NCI-H1417 (cell line): ENCODE measurements around the gene CELA2A.
"Not testable (repeated sequence)": the region's sequence is repeated elsewhere in the genome, so short reads cannot be mapped to it uniquely, and the experiment has no call there.

ENCODE experiments used
- DNase-seq, 3 experiments: peaks; one replicate each; lab custom pipeline; 2025; lab: John Stamatoyannopoulos, UW

CELA2A gene

DNA sequence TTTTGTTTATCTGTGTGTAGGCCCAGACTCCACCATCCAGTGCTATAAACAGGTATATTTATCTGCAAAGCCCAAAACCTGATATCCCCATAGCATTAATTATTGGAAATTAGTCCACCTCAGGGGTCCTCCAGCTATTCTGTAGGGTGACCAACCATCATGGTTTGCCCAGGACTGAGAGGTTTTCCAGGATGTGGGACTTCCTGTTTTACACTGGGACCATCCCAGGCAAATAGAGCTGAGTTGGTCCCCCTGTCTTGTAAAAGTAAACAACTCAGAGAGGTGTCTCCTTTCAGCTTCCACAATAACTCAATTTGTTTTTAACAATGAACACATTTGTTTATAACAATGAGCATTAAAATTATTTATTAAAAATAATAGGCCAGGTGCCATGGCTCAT is 11.6 kb downstream of the CELA2A start:
- peak in 1 of 3 experiments; percentile 3 for DNase-seq

DNA sequence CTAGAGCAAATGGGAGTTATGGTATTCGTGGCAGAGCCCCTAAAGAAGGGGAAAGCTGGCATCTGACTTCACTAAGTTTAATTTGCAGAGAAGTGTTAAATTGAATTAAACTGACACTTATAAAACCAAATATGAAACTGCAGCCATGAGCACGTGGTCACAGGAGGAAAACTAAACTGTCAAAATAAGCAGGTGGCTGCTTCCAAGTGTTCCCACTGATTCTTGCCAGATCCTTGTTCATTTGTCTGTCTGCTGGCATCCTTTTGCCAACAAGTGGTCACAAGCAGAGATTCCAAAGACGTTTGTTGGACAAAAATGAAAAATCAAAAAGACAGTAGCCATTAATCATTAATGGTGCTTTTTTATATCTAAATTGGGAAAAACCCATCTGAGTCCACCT is 12.8 kb downstream of the CELA2A start:
- DNase-seq, result no peak

DNA sequence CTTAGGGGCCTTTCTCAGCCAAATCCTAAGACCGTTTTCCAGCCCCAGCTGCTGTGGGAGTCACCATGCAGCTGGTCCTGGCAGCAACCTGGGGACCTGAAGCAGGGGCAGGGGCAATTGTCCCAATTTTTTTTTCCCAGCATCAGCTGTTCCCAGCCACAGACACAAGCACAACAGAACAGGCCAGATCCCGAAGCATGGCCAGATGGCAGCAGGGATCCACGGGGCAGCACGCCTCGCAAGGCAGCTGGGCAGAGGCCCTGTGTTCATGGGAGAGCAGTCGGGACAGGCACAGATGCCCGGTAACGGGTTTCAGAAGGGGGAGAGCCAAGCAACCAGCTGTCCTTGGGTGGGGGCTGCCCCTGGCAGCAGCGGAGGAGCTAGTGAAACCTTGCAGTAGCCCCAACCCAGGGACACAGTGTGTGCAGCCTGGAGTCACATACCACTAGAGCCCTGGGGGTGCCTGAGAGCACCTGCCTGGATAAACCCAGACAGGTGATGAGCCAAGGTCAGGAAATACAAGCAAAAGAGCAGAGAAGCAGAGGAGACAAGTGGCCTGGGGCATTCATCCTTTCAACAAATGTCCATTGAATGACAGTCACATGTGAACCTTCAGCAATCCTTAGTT is 13.4 kb downstream of the CELA2A start:
- not testable (repeated sequence) for DNase-seq

GRCh38 chr1:15471067-15471466 is 14.5 kb downstream of the CELA2A start:
- not testable (repeated sequence) for DNase-seq

DNA sequence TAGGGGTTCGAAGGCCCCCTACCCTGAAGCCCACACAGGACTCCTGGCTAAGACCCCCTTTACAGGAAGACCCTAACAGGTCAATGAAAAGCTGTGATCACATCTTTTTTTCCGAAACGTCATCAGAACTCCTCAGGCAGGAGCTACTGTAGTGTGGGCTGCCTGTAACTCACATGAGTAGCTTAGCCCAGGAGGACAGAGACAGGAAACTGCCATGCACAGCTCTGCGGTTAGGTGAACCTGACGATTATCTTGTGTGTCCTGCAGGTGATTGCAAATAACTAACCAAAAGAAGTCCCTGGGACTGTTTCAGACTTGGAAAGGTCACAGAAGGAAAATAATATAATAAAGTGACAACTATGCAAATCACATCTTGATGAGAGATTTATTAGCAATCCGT is 15.2 kb downstream of the CELA2A start:
- not testable (repeated sequence) for DNase-seq

GRCh38 chr1:15472587-15472986 is 16.1 kb downstream of the CELA2A start:
- no peak for DNase-seq

DNA sequence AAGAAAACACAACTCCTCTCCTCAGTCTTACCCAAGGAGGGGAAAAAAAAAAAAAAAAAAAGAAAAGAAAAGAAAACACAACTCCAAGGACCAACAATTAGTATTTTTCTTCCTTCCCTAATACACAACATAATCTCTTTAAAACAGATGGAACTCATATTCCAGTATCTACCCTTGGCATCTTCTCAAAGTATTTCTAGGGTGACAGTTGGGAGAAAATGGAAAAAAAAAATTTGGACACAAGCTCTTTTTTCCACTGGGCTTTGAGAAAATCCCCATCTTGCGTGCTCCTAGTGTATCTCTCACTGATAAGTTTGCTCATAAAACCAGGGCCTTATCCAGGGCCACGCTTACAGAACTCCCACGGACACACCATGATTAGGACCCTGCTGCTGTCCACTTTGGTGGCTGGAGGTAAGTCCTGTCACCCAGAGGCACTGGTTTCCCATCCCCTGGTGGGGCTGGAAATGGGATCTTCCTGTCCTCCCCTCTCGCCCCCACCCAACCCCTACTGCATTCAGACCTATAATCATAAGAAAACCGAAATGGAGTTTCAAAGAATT is 19.3 kb downstream of the CELA2A start, which contains the start of gene CELA2B:
CELA2B (plus strand) TSS at position 353 of the 563 bp plus-strand sequence; CDS start at position 375, 22 bp downstream.
- DNase-seq, result no peak

DNA sequence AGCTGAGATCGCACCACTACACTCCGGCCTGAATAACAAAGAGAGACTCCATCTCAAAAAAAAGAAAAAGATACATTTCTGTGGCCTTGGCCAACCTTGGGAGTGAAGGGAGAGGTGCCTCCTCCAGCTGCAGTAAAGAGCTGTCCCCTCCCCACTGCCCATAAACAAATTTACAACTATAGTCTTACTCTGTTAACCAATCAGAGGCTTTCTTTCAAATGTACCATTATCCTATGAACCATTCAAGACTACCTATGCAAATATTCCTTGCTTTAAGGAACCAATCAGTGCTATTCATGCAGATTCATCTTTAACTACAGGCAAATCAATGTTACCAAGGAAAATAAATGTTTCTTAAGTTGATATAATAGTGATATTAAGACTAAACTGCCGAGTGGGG is 20.4 kb downstream of the CELA2A start:
- no peak for DNase-seq

DNA sequence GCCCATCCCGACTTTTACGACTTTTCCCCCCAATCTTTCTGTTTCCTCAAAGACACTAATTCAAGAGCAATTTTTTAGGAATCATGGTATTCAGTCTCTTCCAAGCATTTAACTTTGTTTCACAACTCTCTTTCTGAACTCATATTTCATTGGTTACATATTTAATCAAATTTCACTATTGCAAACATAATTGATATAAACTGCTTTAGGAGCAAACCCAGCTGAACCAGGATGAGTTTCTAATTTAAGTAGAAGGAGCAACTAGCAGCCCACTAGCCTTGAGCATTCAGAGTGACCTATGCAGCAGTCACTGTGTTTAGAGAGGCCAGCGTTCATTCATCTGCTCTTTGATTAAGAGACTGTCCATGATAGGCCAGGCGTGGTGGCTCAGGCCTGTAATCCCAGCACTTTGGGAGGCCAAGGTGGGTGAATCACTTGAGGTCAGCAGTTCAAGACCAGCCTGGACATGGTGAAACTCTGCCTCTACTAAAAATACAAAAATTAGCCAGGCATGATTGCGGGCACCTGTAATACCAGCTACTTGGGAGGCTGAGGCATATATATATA is 21.2 kb downstream of the CELA2A start:
- DNase-seq, result no peak

- DNase-seq, result no peak
Observed at GRCh38 chr1:15479654-15480347, 23.3 kb downstream of the CELA2A start.

DNA sequence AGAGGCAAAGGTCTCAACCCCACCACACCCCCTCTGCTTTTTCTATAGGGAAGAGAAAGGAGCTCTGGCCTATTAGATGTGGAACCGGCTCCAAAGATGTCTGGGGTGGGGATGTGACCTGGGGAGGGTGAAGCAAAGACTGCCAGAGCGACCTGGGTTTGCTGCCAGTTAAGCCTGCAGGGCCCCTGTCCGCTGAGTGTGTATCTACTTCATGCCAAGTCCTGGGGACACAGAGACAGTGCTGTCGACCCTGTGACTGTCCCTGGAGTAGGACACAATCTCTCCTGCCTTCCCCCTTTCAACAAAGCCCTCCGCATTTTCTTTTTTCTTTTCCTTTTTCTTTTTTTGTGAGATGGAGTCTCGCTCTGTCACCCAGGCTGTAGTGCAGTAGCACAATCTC is 25.9 kb downstream of the CELA2A start:
- DNase-seq, result not testable (repeated sequence)

GRCh38 chr1:15482983-15483543 is 26.5 kb downstream of the CELA2A start:
- DNase-seq, result not testable (repeated sequence)

DNA sequence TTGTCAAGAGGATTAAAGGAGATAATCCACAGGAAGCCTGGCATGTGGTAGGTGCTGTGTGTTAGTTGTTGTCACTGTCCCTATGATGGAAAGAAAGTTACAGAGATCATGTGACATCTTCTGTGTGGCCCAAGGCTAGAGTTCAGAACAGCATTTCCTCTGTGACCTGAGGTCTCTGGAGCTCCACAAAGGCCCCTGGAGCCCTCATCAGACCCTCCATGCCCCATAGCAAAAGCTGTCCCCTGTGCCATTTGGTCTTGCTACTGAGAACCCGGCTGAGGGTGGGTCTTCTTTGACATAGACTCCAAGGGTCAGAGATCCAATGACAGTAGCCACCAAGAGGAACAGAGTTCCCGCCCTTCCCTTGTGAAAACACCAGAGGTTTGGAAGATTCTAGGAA is 27.4 kb downstream of the CELA2A start:
- DNase-seq, result no peak

DNA sequence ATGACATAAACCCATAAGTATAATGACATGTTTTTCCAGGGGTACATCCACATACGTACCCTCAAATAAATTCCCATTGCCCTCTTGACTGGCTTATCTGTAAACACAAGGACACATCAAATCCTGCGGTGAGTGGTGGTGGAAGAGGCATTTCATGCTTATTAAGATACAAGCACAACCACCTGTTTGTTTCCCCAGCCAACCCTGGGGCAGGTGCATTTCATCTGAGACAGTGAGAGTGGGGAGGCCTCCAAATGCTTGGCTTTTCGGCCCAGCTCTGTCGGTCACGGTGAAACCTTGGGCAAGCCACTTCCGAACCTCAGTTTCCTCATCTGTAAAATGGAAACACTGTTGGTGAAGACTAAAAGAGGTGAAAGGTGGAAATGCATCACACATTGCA is 27.9 kb downstream of the CELA2A start:
- DNase-seq, result not testable (repeated sequence)

DNA sequence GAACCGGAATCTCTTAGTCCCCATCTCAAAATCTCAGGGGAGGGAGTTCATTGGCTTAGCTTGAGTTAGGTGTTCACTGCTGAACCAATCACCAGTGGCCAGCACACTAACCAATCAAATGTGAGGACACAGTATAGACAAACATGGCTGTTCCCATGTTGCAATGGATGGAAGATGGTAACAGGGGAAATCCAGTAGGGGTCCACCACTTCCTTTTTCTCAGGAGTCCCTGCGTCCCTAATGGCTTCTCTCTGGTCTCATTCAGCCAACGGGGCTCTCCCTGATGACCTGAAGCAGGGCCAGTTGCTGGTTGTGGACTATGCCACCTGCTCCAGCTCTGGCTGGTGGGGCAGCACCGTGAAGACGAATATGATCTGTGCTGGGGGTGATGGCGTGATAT is 29.1 kb downstream of the CELA2A start:
- no peak for DNase-seq

GRCh38 chr1:15486844-15487610 is 30.5 kb downstream of the CELA2A start:
- DNase-seq, result not testable (repeated sequence)

DNA sequence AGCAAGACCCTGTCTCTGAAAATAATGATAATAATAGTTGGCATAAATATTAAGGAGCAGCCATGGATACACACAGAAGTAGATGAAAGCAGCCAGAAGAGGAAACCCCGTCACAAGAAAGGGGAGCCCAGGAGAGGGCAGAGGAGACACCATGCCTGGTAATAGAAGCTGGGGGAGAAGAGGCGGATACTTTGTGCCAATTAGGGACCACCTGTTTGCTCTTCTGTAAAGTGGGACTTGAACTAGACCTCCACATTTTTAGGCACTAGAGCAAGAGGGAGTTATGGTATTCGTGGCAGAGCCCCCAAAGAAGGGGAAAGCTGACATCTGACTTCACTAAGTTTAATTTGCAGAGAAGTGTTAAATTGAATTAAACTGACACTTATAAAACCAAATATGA is 31.8 kb downstream of the CELA2A start:
- DNase-seq, result no peak

GRCh38 chr1:15489052-15489736 is 32.7 kb downstream of the CELA2A start:
- DNase-seq, result peak; percentile 60 to 78 (median 63)

DNA sequence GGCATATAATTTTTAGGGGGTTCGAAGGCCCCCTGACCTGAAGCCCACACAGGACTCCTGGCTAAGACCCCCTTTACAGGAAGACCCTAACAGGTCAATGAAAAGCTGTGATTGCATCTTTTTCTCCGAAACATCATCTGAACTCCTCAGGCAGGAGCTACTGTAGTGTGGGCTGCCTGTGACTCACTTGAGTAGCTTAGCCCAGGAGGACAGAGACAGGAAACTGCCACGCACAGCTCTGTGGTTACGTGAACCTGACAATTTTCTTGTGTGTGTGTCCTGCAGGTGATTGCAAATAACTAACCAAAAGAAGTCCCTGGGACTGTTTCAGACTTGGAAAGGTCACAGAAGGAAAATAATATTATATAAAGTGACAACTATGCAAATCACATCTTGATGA is 34.5 kb downstream of the CELA2A start:
- not testable (repeated sequence) for DNase-seq

DNA sequence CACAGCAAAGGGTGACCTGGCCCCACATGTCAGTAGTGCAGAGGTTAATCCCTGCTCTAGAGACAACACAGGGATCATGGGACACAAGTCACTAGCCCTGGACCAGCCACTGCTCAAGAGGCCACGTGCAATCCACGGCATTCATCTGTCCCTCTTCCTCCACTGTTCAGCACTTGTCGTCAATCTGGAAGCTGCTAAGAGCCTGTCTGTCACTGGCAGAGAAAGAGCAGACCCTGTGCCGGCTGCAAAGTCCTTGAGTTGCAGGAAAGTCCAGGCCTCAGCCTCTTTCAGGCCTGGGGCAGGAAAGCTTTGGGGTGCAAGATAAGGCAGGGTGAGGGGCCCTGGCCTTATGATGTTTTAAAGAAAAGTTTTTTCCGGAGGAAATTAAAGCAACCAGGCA is 36.1 kb downstream of the CELA2A start:
- DNase-seq, result no peak

DNA sequence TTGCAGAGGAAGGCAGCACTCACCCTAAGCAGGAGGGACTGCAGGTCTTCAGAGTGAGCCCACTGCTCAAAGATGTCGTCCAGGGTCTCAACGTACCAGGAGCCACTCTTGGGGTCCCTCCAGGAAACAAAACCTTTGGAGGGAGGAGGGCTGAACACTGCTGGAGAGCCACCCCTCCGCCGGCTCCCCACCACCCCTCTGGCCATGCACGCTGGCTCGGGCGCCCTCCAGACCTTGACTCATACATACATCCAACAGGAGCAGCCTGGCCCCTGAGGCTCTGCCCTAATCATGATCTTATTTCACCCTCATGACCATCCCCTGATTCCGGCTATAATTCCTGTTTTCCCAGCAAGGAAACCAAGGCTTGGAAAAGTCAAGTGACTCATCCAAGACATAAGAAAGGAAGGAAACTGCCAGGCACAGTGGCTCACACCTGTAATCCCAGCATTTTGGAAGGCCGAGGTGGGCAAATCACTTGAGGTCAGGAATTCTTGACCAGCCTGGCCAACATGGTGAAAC is 37.4 kb downstream of the CELA2A start:
- DNase-seq, result no peak
